Measurements from ENCODE around the gene GLI3. TPM values are rescaled to one million over a fixed set of nuclear protein-coding genes. Genes with fewer than 3 reads are reported as not detected.

GLI3 gene
- total RNA-seq, 2 experiments from 2014 or later: 0.28 to 0.36 TPM

DNA sequence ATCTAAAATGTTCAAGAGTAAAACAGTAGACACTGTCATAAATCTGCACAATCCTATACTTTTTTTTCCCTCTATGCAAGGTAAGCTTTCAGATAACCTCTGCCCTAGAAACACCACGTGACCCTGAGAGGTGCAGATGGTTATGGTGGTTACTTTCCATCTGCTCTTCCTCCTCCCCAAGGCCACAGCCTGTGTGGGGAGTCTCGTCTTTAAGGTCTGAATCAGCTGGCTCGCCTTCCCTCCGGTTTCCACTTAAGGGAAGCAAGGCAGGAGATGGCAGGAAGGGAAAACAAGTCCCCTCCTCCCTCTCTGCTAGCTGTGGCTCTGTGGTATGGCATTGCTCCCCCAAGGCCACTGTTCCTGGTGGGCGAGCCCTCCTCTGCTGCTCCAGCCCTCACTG is 181.8 kb downstream of the GLI3 start:
- TF ChIP-seq, protein P1, sequence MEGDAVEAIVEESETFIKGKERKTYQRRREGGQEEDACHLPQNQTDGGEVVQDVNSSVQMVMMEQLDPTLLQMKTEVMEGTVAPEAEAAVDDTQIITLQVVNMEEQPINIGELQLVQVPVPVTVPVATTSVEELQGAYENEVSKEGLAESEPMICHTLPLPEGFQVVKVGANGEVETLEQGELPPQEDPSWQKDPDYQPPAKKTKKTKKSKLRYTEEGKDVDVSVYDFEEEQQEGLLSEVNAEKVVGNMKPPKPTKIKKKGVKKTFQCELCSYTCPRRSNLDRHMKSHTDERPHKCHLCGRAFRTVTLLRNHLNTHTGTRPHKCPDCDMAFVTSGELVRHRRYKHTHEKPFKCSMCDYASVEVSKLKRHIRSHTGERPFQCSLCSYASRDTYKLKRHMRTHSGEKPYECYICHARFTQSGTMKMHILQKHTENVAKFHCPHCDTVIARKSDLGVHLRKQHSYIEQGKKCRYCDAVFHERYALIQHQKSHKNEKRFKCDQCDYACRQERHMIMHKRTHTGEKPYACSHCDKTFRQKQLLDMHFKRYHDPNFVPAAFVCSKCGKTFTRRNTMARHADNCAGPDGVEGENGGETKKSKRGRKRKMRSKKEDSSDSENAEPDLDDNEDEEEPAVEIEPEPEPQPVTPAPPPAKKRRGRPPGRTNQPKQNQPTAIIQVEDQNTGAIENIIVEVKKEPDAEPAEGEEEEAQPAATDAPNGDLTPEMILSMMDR (IDR thresholded peaks at IDR 0.05): no peak
- Histone ChIP-seq H3K4me3 (ENCODE audit: low read length) (no peak overlapping the region), H3K4me1 (ENCODE audit: insufficient read depth, low read length) (no peaks in the 10 kb centered on the region), H3K27ac (ENCODE audit: low read depth in 1 of 2, low read length in 2 of 2) (no peak overlapping the region), H3K36me3 (ENCODE audit: insufficient read depth, low read length) (no peaks in the 10 kb centered on the region), H3K27me3 (ENCODE audit: control insufficient read depth in 1 of 2, insufficient read depth in 2 of 2, low read length in 2 of 2) (no peaks in the 10 kb centered on the region), H3K9me3 (ENCODE audit: control insufficient read depth in 1 of 2, insufficient read depth in 1 of 2, low read length in 2 of 2) (no peaks in the 10 kb centered on the region)
- Mint-ChIP-seq H3K9me3 (no peaks in the 10 kb centered on the region), H3K27me3 (peaks cover 8% of the 10 kb centered on the region), H3K27ac (no peak overlapping the region), H3K36me3 (ENCODE audit: low read depth) (no peaks in the 10 kb centered on the region), H3K4me3 (no peak overlapping the region), H3K4me1 (ENCODE audit: low read depth) (no peaks in the 10 kb centered on the region)
- ChIA-PET POLR2A (no interaction called here), CTCF (no interaction called here)
- ATAC-seq (ENCODE audit: poor library complexity) (no peak), DNase-seq (no peak)
- intact Hi-C loops (cut with DNase I, micrococcal nuclease): no loop called here

DNA sequence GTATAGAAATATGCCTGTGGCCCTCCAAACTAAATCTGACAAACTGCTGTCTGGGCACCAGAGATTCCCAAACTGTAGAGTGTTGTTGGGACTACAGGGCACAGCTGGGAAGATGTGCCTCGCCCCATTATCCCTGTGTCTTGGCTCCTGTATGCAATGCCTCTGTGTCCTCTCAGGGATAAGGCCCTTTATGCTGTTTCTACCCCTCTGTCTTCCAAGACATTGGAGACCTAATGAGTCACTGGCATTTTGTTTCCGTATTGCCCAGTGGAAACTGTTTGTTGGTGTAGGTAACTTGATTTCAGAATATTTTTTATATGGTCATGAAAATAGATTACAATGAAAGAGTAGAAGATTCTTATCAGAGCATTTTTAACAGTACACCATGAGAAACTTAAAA is 183.2 kb downstream of the GLI3 start:
- no peak overlapping the region for H3K4me3 ChIP-seq (ENCODE audit: low read length)
- CTCF ChIA-PET: no interaction called here
- Mint-ChIP-seq H3K4me1 (ENCODE audit: low read depth) (no peaks in the 10 kb centered on the region), H3K27me3 (peaks cover 8% of the 10 kb centered on the region), H3K9me3 (no peaks in the 10 kb centered on the region), H3K27ac (no peak overlapping the region), H3K36me3 (ENCODE audit: low read depth) (no peaks in the 10 kb centered on the region), H3K4me3 (no peak overlapping the region)
- ATAC-seq (ENCODE audit: poor library complexity) (no peak), DNase-seq (no peak)
- TF ChIP-seq, protein P1 (IDR thresholded peaks at IDR 0.05): no peak
- intact Hi-C loops (cut with DNase I, micrococcal nuclease): no loop called here
- H3K27me3 ChIP-seq (ENCODE audit: control insufficient read depth in 1 of 2, insufficient read depth in 2 of 2, low read length in 2 of 2): no peaks in the 10 kb centered on the region
- H3K9me3 ChIP-seq (ENCODE audit: control insufficient read depth in 1 of 2, insufficient read depth in 1 of 2, low read length in 2 of 2): no peaks in the 10 kb centered on the region
- H3K36me3 ChIP-seq (ENCODE audit: insufficient read depth, low read length): no peaks in the 10 kb centered on the region
- POLR2A ChIA-PET: no interaction called here
- no peaks in the 10 kb centered on the region for H3K4me1 ChIP-seq (ENCODE audit: insufficient read depth, low read length)
- no peak overlapping the region for H3K27ac ChIP-seq (ENCODE audit: low read depth in 1 of 2, low read length in 2 of 2)

DNA sequence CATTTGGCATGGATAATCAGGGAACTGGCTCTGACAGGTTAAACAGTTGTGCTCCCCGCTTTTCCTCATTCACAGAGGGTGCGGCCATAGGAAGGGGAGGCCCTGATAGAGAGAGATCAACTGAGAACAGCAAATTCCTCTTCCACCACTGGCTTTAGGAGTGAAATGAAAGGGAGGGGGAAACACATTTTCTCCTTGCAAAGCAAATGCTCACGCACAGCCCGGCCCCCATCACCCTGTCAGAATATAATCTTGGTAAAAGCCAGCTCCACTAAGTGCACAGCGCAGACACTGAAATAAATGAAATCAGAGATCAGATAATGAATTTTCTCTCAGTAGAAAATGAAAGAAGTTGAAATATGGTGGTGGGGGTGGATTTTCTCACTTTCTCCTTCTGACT is 187.2 kb downstream of the GLI3 start:
- peaks cover 8% of the 10 kb centered on the region for H3K27me3 Mint-ChIP-seq
- TF ChIP-seq, protein P1 (IDR thresholded peaks at IDR 0.05): no peak
- H3K4me1 Mint-ChIP-seq (ENCODE audit: low read depth): no peaks in the 10 kb centered on the region
- no peak for DNase-seq
- Histone ChIP-seq H3K9me3 (ENCODE audit: control insufficient read depth in 1 of 2, insufficient read depth in 1 of 2, low read length in 2 of 2) (no peaks in the 10 kb centered on the region), H3K4me3 (ENCODE audit: low read length) (no peak overlapping the region), H3K27ac (ENCODE audit: low read depth in 1 of 2, low read length in 2 of 2) (no peak overlapping the region), H3K4me1 (ENCODE audit: insufficient read depth, low read length) (no peaks in the 10 kb centered on the region), H3K36me3 (ENCODE audit: insufficient read depth, low read length) (no peaks in the 10 kb centered on the region), H3K27me3 (ENCODE audit: control insufficient read depth in 1 of 2, insufficient read depth in 2 of 2, low read length in 2 of 2) (no peaks in the 10 kb centered on the region)
- intact Hi-C loops (cut with DNase I, micrococcal nuclease): no loop called here
- CTCF ChIA-PET: interaction anchor here (0.9 kb wide), 1 partner anchor 9 kb away, joined by 3 read pairs; no protein-coding TSS in a partner anchor
- no peak for ATAC-seq (ENCODE audit: poor library complexity)
- H3K4me3 Mint-ChIP-seq: no peak overlapping the region
- H3K27ac Mint-ChIP-seq: no peak overlapping the region
- H3K9me3 Mint-ChIP-seq: no peaks in the 10 kb centered on the region
- no peaks in the 10 kb centered on the region for H3K36me3 Mint-ChIP-seq (ENCODE audit: low read depth)
- POLR2A ChIA-PET: no interaction called here
